Mesodermal cell (in vitro differentiated cells): ENCODE measurements around the gene ENO2.
"Not testable (repeated sequence)": the region's sequence is repeated elsewhere in the genome, so short reads cannot be mapped to it uniquely, and the experiment has no call there.

Experiments
- H3K27ac ChIP-seq: 2 replicates; pipeline ENCODE4 v1.7.0; 2013; ENCODE audit warnings: mild to moderate bottlenecking, low read depth, low read length, moderate library complexity; ENCODE audit not compliant: severe bottlenecking
- H3K36me3 ChIP-seq: 2 replicates; pipeline ENCODE4 v1.7.1; 2013; ENCODE audit warnings: mild to moderate bottlenecking, low read length, moderate library complexity; ENCODE audit not compliant: control insufficient read depth, insufficient read depth
- H3K4me1 ChIP-seq: one replicate; pipeline ENCODE4 v1.7.1; 2013; ENCODE audit warnings: mild to moderate bottlenecking, low read length; ENCODE audit not compliant: insufficient read depth, control insufficient read depth, poor library complexity, severe bottlenecking
- H3K4me3 ChIP-seq: 2 replicates; pipeline ENCODE4 v1.7.0; 2013; ENCODE audit warnings: low read length, control low read depth, mild to moderate bottlenecking; ENCODE audit not compliant: insufficient read depth, poor library complexity, severe bottlenecking; ENCODE audit errors: extremely low read depth
- H3K9me3 ChIP-seq: 2 replicates; pipeline ENCODE4 v1.7.1; 2013; ENCODE audit warnings: mild to moderate bottlenecking, low read length, moderate library complexity; ENCODE audit not compliant: control insufficient read depth
- WGBS, 2 experiments: methylation state at CpG; one replicate each; pipeline ENCODE4 v1.1.5; 2013; ENCODE audit warnings: missing lambda C conversion rate in 2 of 2; ENCODE audit not compliant: insufficient coverage in 2 of 2; 5-methylcytosine and 5-hydroxymethylcytosine counted together

The ENO2 gene

DNA sequence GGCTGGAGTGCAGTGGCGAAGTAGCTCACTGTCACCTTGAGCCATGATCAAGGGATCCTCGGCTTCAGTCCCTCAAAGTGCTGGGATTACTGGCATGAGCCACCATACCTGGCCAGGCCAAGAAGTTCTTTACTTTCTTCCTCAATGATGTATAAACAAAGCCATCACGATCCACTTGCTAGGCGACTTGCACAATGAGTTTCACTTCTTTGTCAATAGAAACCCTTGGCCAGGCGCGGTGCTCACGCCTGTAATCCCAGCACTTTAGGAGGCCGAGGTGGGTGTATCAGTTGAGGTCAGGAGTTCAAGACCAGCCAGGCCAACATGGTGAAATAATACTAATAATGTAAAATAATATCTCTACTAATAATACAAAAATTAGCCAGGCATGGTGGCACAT is 26.9 kb upstream of the ENO2 start:
- no peak overlapping the region for H3K27ac ChIP-seq
- 97 to 98% methylated on average over 6 to 7 of the region's 8 CpGs for WGBS, 2 experiments
- peaks cover 10% of the 10 kb centered on the region for H3K4me1 ChIP-seq
- no peaks in the 10 kb centered on the region for H3K9me3 ChIP-seq
- H3K36me3 ChIP-seq = peaks cover 15% of the 10 kb centered on the region
- no peak overlapping the region for H3K4me3 ChIP-seq

DNA sequence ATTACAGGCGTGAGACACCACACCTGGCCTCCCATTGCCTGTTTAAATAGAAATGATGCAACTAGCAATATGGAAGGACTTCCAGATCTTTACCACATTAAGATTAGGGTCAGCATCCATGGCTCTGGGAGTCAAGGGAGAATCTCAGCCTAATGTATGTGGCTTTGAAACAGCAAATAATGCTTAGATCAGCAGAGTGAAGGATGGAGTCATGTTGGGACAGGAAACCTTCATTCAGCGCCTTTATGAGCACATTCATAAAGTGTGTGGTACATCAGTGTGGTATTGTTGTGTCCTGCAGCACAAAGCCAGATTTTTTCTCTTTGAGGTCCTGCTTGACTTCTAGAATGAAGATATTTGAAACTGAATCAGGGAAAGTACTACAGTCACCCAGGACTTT is 26.0 kb upstream of the ENO2 start:
- WGBS, 2 experiments = 86 to 100% methylated on average over 2 of the region's 2 CpGs
- H3K4me1 ChIP-seq = peaks cover 10% of the 10 kb centered on the region
- H3K9me3 ChIP-seq = no peaks in the 10 kb centered on the region
- H3K27ac ChIP-seq = no peak overlapping the region
- H3K36me3 ChIP-seq = peaks cover 15% of the 10 kb centered on the region
- no peak overlapping the region for H3K4me3 ChIP-seq

GRCh38 chr12:6888794-6889193 is 25.6 kb upstream of the ENO2 start:
- H3K27ac ChIP-seq = not testable (repeated sequence)
- 58 to 100% methylated on average over 3 to 4 of the region's 7 CpGs for WGBS, 2 experiments

DNA sequence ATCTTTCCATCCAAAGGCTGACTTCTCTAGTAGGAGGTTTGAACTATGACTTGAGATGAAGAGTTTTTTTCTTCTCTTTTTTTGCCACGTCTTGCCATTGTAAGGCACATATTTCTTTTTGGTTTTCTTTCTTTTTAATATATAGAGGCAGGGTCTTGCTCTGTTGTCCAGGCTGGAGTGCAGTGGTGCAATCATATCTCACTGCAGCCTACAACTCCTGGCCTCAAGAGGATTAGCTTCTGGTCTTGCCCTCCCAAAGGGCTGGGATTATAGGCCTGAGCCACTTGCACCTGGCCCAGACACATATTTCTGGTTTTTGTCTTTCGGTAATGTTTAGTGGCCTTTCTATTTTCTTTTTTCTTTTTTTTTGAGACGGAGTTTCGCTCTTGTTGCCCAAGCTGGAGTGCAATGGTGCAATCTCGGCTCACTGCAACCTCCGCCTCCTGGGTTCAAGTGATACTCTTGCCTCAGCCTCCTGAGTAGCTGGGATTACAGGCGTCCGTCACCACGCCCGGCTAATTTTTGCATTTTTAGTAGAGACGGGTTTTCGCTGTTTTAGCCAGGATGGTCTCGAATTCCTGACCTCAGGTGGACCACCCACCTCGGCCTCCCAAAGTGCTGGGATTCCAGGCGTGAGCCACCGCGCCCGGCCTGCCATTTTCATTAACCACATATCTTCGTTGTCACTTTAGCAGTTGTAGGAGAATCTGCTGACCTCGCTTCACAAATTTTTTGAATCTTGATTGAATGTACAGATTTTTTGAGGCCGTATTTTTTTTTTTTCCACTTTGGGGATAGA is 24.4 kb upstream of the ENO2 start:
- WGBS, 2 experiments = 94 to 97% methylated on average over 17 to 18 of the region's 21 CpGs
- H3K9me3 ChIP-seq, H3K36me3 ChIP-seq, H3K4me3 ChIP-seq: not testable (repeated sequence)
- H3K4me1 ChIP-seq = peaks cover 10% of the 10 kb centered on the region
- peak overlapping the region; percentile 98 for H3K27ac ChIP-seq

More at GRCh38 chr12:6888794-6889193, 25.6 kb upstream of the ENO2 start:
- Histone ChIP-seq H3K36me3 (peaks cover 13% of the 10 kb centered on the region), H3K4me1 (peaks cover 10% of the 10 kb centered on the region)
- not testable (repeated sequence) for H3K4me3 ChIP-seq, H3K9me3 ChIP-seq

DNA sequence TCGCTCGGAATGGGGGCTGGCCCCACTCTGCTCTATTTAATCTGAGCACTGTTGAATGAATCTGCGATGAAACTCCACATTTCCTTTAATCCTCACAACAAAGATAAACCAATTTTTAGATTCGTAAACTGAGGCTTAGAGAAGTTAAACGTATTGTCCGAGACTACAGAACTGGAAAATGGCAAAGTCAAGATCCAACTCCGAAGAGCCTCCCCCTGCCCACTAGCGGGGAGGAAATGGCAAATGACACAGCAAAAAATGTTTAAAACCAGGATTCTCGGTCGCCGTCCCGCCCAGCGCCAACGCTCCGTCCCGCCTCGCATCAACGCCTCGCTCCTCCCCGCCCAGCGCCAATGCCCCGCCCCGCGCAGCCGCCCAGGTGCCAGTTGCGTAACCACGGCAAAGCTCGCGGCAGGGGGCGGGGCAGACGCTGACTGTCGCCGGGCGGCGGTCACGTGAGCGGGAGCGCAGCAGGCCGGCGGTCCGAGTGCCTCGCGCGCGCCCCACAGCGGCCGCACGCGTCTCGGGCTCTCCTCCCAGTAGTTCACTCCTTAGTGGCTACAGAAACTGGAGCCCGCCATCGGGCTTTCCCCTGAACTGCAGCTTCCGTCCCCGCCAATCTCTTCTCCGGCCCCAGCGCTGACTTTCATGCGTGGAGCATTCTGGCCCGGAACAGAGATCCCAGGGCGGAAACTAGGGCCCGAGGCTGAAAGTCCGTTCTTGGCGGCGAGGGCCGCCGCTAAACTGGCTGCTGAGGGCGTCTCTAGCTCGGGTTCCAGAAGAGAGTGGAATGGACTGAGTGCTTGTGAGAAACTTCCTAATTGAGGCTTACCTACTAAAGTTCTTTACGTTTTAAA is 23.4 kb upstream of the ENO2 start:
- Histone ChIP-seq H3K27ac (peak overlapping the region; percentile 98), H3K4me1 (peaks cover 10% of the 10 kb centered on the region), H3K36me3 (peaks cover 4% of the 10 kb centered on the region), H3K4me3 (peak overlapping the region; percentile 39), H3K9me3 (no peaks in the 10 kb centered on the region)
- WGBS, 2 experiments = 6 to 8% methylated on average over 52 to 64 of the region's 68 CpGs

GRCh38 chr12:6891646-6892001 is 22.8 kb upstream of the ENO2 start:
- peak overlapping the region; percentile 85 for H3K27ac ChIP-seq
- peaks cover 10% of the 10 kb centered on the region for H3K4me1 ChIP-seq
- 92 to 93% methylated on average over 4 to 5 of the region's 5 CpGs for WGBS, 2 experiments
- H3K36me3 ChIP-seq = peaks cover 4% of the 10 kb centered on the region
- H3K9me3 ChIP-seq = no peaks in the 10 kb centered on the region
- peak overlapping the region; percentile 39 for H3K4me3 ChIP-seq

DNA sequence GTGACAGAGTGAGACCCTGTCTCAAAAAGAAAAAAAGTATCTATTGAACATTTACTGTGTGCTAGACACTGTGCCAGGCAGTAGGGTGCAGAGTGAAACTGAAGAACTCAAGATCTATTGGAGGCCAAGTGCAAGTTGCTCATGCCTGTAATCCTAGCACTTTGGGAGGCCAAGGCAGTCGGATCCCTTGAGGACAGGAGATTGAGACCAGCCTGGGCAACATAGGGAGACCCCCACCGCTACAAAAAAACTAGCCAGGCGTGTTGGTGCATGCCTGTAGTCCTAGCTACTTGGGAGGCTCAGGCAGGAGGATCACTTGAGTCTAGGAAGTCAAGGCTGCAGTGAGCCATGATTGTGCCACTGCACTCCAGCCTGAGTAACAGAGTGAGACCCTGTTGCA is 21.7 kb upstream of the ENO2 start:
- not testable (repeated sequence) for H3K4me3 ChIP-seq, H3K9me3 ChIP-seq, H3K27ac ChIP-seq, H3K36me3 ChIP-seq
- H3K4me1 ChIP-seq = peaks cover 10% of the 10 kb centered on the region
- WGBS, 2 experiments = 96 to 100% methylated on average over 3 of the region's 3 CpGs

- H3K4me3 ChIP-seq = no peak overlapping the region
- H3K36me3 ChIP-seq = no peaks in the 10 kb centered on the region
- H3K27ac ChIP-seq = no peak overlapping the region
- WGBS, 2 experiments = 84% methylated on average over 2 of the region's 3 CpGs; no CpG with 5 or more reads in 1 of the 2 experiments
- peaks cover 10% of the 10 kb centered on the region for H3K4me1 ChIP-seq
- no peaks in the 10 kb centered on the region for H3K9me3 ChIP-seq
Measured at GRCh38 chr12:6894321-6894720, 20.1 kb upstream of the ENO2 start.

- WGBS, 2 experiments = 79 to 89% methylated on average over 5 of the region's 6 CpGs
- Histone ChIP-seq H3K27ac (no peak overlapping the region), H3K4me1 (no peaks in the 10 kb centered on the region), H3K36me3 (no peaks in the 10 kb centered on the region), H3K4me3 (no peak overlapping the region), H3K9me3 (no peaks in the 10 kb centered on the region)
Measured at GRCh38 chr12:6896846-6897435, 17.4 kb upstream of the ENO2 start.

DNA sequence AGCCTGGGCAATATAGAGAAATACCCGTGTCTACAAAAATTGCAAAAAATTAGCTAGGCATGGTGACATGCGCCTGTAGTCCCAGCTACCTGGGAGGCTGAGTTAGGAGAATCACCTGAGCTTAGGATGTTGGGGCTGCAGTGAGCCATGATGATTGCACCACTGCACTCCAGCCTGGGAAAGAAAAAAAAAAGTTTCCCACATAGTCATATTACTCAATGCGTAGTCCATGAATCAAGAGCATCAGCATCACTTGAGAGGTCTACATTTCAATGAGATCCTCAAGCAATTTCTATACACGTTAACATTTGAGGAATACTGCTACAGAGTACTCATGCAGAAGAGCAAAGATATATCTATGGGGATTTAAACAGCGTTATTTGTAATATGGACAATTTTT is 15.0 kb upstream of the ENO2 start:
- peaks cover 6% of the 10 kb centered on the region for H3K4me1 ChIP-seq
- no peak overlapping the region for H3K27ac ChIP-seq
- H3K9me3 ChIP-seq = no peaks in the 10 kb centered on the region
- WGBS, 2 experiments = 89 to 100% methylated on average over 2 to 3 of the region's 5 CpGs
- no peak overlapping the region for H3K4me3 ChIP-seq
- H3K36me3 ChIP-seq = no peaks in the 10 kb centered on the region
